IMR-90 (cell line): ENCODE measurements around the gene U2AF1. TPM values are rescaled to one million over a fixed set of nuclear protein-coding genes. Genes with fewer than 3 reads are reported as not detected.
"Not testable (repeated sequence)": the region's sequence is repeated elsewhere in the genome, so short reads cannot be mapped to it uniquely, and the experiment has no call there.

Experiments used
- ATAC-seq: fragments of 200-7000 bp; cut with Tn5 transposase; 2 replicates; pipeline ENCODE4 v1.9.1; 2020; ENCODE audit warnings: low read depth, mild to moderate bottlenecking, moderate library complexity
- BruUV-seq: library from RNA; stranded (reverse); fragments of 400-500 nt; replicated peaks from 2 replicates; lab custom pipeline; 2021; lab: Mats Ljungman, UMichigan
- CTCF ChIA-PET: fragments of 300-600 bp; formaldehyde crosslinking; extraction: SDS; loops from one replicate; lab custom pipeline; 2021; ENCODE audit warnings: antibody characterized with exemption; lab: Yijun Ruan, JAX
- POLR2A ChIA-PET: fragments of 300-600 bp; sonication (Branson Sonifier 250); formaldehyde crosslinking; loops from one replicate; lab custom pipeline; 2022; ENCODE audit warnings: antibody characterized with exemption; ENCODE audit not compliant: unreplicated experiment; lab: Charles Lee
- DNase-seq: peaks from one replicate; pipeline ENCODE4 v3.0.0; 2013
- H2AFZ ChIP-seq: replicated peaks from 2 replicates; pipeline ENCODE3; 2013; ENCODE audit warnings: low read length, mild to moderate bottlenecking; ENCODE audit not compliant: poor library complexity
- H2AK5ac ChIP-seq: 2 replicates; pipeline ENCODE4 v1.6.1; 2013; ENCODE audit warnings: low read depth, low read length, inconsistent platforms
- H2AK9ac ChIP-seq: replicated peaks from 2 replicates; pipeline ENCODE3; 2013; ENCODE audit warnings: mild to moderate bottlenecking, low read depth, low read length, moderate library complexity; ENCODE audit not compliant: poor library complexity
- H2BK120ac ChIP-seq: 2 replicates; pipeline ENCODE4 v1.6.1; 2013; ENCODE audit warnings: low read depth, low read length, inconsistent platforms
- H2BK15ac ChIP-seq: 3 replicates; pipeline ENCODE4 v1.6.1; 2013; ENCODE audit warnings: low read depth, low read length, inconsistent platforms
- H2BK20ac ChIP-seq: 2 replicates; pipeline ENCODE4 v1.6.1; 2013; ENCODE audit warnings: low read depth, mild to moderate bottlenecking, inconsistent platforms, low read length, moderate library complexity
- H2BK5ac ChIP-seq: 2 replicates; pipeline ENCODE4 v1.6.1; 2013; ENCODE audit warnings: mild to moderate bottlenecking, low read depth, low read length, inconsistent platforms; ENCODE audit not compliant: poor library complexity, severe bottlenecking
- H3K14ac ChIP-seq: replicated peaks from 2 replicates; pipeline ENCODE4 v1.6.1; 2013; ENCODE audit warnings: low read depth, low read length, inconsistent platforms
- H3K18ac ChIP-seq: 2 replicates; pipeline ENCODE4 v1.6.1; 2013; ENCODE audit warnings: low read depth, low read length, control low read depth
- H3K23ac ChIP-seq: 2 replicates; pipeline ENCODE4 v1.6.1; 2013; ENCODE audit warnings: low read depth, low read length, inconsistent platforms
- H3K27ac ChIP-seq: 2 replicates; pipeline ENCODE4 v1.5.1; 2013; ENCODE audit warnings: mild to moderate bottlenecking, control low read depth, low read length; ENCODE audit not compliant: insufficient read depth
- H3K27me3 ChIP-seq: 2 replicates; pipeline ENCODE4 v1.6.1; 2013; ENCODE audit warnings: low read length; ENCODE audit not compliant: control insufficient read depth, insufficient read depth
- H3K36me3 ChIP-seq: 2 replicates; pipeline ENCODE4 v1.6.1; 2013; ENCODE audit warnings: low read length, mixed read lengths; ENCODE audit not compliant: control insufficient read depth, insufficient read depth
- H3K4ac ChIP-seq: 2 replicates; pipeline ENCODE4 v1.6.1; 2013; ENCODE audit warnings: low read depth, low read length, inconsistent platforms
- H3K4me1 ChIP-seq: 2 replicates; pipeline ENCODE4 v1.6.1; 2013; ENCODE audit warnings: low read length, mixed read lengths; ENCODE audit not compliant: control insufficient read depth, insufficient read depth
- H3K4me2 ChIP-seq: 2 replicates; pipeline ENCODE4 v1.6.1; 2013; ENCODE audit warnings: low read depth, mild to moderate bottlenecking, control low read depth, low read length, moderate library complexity
- H3K4me3 ChIP-seq: 2 replicates; pipeline ENCODE4 v1.5.1; 2013; ENCODE audit warnings: low read depth, mild to moderate bottlenecking, control low read depth, low read length, moderate library complexity; ENCODE audit not compliant: insufficient read depth
- H3K56ac ChIP-seq: 2 replicates; pipeline ENCODE4 v1.6.1; 2013; ENCODE audit warnings: low read length, inconsistent platforms; ENCODE audit not compliant: insufficient read depth; ENCODE audit errors: extremely low read depth
- H3K79me1 ChIP-seq, 2 experiments: 2 replicates each; pipeline ENCODE4 v1.6.1; 2013; ENCODE audit warnings: low read length in 2 of 2, inconsistent platforms in 1 of 2, low read depth in 1 of 2
- H3K9ac ChIP-seq: 2 replicates; pipeline ENCODE4 v1.6.1; 2013; ENCODE audit warnings: low read depth, low read length, control low read depth
- H3K9me1 ChIP-seq: 2 replicates; pipeline ENCODE4 v1.6.1; 2013; ENCODE audit warnings: low read length, inconsistent platforms; ENCODE audit not compliant: insufficient read depth
- H3K9me3 ChIP-seq: 2 replicates; pipeline ENCODE4 v1.6.1; 2013; ENCODE audit warnings: low read length; ENCODE audit not compliant: control insufficient read depth, insufficient read depth
- H4K20me1 ChIP-seq: 2 replicates; pipeline ENCODE4 v1.6.1; 2013; ENCODE audit warnings: low read length, inconsistent platforms; ENCODE audit not compliant: insufficient read depth
- H4K5ac ChIP-seq: 2 replicates; pipeline ENCODE4 v1.6.1; 2013; ENCODE audit warnings: mild to moderate bottlenecking, low read depth, low read length, control low read depth
- H4K8ac ChIP-seq, 2 experiments: 2 replicates each; pipeline ENCODE4 v1.6.1; 2013; ENCODE audit warnings: low read depth in 2 of 2, low read length in 2 of 2, control low read depth in 1 of 2, inconsistent platforms in 1 of 2
- H4K91ac ChIP-seq: 2 replicates; pipeline ENCODE4 v1.6.1; 2013; ENCODE audit warnings: low read depth, low read length, inconsistent platforms; ENCODE audit not compliant: insufficient read depth
- WGBS, 2 experiments: methylation state at CpG; one replicate each; pipeline versions ENCODE4 v1.1.5 to v1.1.7; 2013; ENCODE audit warnings: missing lambda C conversion rate in 2 of 2; ENCODE audit not compliant: insufficient read length in 1 of 2; ENCODE audit errors: extremely low coverage in 2 of 2; 5-methylcytosine and 5-hydroxymethylcytosine counted together
- dilution Hi-C: fragments of 300-500 bp; cut with HindIII; formaldehyde crosslinking; loops from one replicate; pipeline ENCODE4 v1.14.3; 2018; ENCODE audit warnings: low sequenced_read_pairs; ENCODE audit not compliant: unreplicated experiment
- in situ Hi-C: fragments of 300-500 bp; cut with MboI; formaldehyde crosslinking; loops from 3 replicates; pipeline ENCODE4 v1.14.3; 2019; ENCODE audit warnings: low sequenced_read_pairs, inconsistent platforms, mixed read lengths
- intact Hi-C: fragments of 100-400 bp; cut with micrococcal nuclease; formaldehyde crosslinking; loops from 2 replicates; pipeline ENCODE4 v1.10.0; 2022
- polyA plus RNA-seq, 3 experiments: library from polyadenylated mRNA; depleted of rRNA; stranded (reverse); fragments of >200 nt; gene quantifications; 2 replicates each; pipeline ENCODE4 v1.2.3, GENCODE V29; 2012; ENCODE audit warnings: low replicate concordance in 1 of 3
- total RNA-seq: library from RNA; depleted of rRNA; stranded (reverse); fragments of >200 nt; gene quantifications from 2 replicates; pipeline ENCODE4 v1.2.3, GENCODE V29; 2012

U2AF1 gene
- total and polyA plus RNA-seq, 2 of the 4 experiments (the other 2 are of a cell fraction): 6.5 to 8.5 TPM

DNA sequence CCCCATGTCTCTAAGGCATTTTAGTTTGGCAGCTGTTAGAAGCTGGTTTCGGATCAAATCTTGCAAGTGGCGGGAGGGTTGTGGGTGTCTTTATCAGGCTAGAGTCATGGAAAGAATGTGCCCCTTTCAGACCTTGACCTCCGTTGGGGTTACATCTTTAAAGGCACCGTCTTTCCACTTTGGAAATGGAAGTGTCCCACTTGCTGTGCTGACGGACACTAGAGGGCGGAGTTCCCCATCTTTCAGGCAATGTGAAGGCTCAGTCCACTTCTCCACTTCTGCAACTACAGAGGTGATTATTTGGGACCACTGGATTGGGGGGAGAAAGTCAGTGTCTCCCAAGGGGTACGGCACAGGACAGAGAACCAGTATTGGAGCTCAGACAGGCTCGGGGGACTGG lies 31.6 kb upstream of the U2AF1 start:
- H3K9me3 ChIP-seq, dilution Hi-C loops, H3K4me1 ChIP-seq, H4K91ac ChIP-seq, H4K20me1 ChIP-seq, H2BK120ac ChIP-seq, H2AFZ ChIP-seq, DNase-seq, H3K56ac ChIP-seq, H4K8ac ChIP-seq, H3K23ac ChIP-seq, H2AK5ac ChIP-seq, in situ Hi-C loops, H3K4me2 ChIP-seq, H2BK15ac ChIP-seq, BruUV-seq, CTCF ChIA-PET, POLR2A ChIA-PET, H2BK5ac ChIP-seq, H3K14ac ChIP-seq, H3K27me3 ChIP-seq, H3K9ac ChIP-seq, H2AK9ac ChIP-seq, H3K4ac ChIP-seq, H3K9me1 ChIP-seq, H3K27ac ChIP-seq, intact Hi-C loops, H3K36me3 ChIP-seq, H3K4me3 ChIP-seq, H2BK20ac ChIP-seq, H4K5ac ChIP-seq, H3K18ac ChIP-seq, H3K79me1 ChIP-seq: not testable (repeated sequence)
- ATAC-seq: peak; percentile 73; the same call in 1 of the 2 replicates
- no CpG with 5 or more reads among the region's 8 CpGs for WGBS, 2 experiments

DNA sequence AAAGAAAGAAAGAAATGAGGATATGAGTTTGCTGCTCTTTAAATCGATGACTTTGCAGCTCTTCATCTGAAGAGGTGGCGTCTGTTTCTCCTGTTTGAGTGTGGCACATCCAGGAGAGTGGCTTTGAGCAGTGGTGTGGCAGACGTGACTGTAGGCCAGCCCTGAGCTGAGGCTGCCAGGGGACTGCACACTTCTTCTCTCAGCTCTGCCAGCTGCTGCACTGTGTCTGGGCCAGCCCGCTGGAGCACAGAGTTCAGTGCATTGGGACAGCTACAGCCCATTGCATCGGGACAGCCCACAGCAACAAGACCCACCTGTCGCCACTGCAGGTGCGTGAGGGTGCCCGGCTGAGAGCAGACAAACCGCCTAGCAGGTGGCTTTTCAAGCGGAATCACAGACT lies 27.1 kb upstream of the U2AF1 start:
- ATAC-seq, H3K18ac ChIP-seq, CTCF ChIA-PET: not testable (repeated sequence)

More for the DNA sequence above, 27.1 kb upstream of the U2AF1 start:
- POLR2A ChIA-PET, H3K4me2 ChIP-seq, H2AFZ ChIP-seq, H3K79me1 ChIP-seq, in situ Hi-C loops, H4K91ac ChIP-seq, H2BK15ac ChIP-seq, H2BK5ac ChIP-seq, H3K14ac ChIP-seq, H3K36me3 ChIP-seq, H3K27ac ChIP-seq, H3K9ac ChIP-seq, H4K8ac ChIP-seq, H2AK5ac ChIP-seq, H2BK20ac ChIP-seq, H3K4me3 ChIP-seq, dilution Hi-C loops, H2BK120ac ChIP-seq, H3K23ac ChIP-seq, H3K9me1 ChIP-seq, H3K56ac ChIP-seq, H4K5ac ChIP-seq, H3K27me3 ChIP-seq, BruUV-seq, H3K9me3 ChIP-seq, DNase-seq, H4K20me1 ChIP-seq, H3K4ac ChIP-seq, intact Hi-C loops, H2AK9ac ChIP-seq, H3K4me1 ChIP-seq: not testable (repeated sequence)
- WGBS, 2 experiments: no CpG with 5 or more reads among the region's 10 CpGs
